ENCODE results near the gene NELFA. TPM values are rescaled to one million over a fixed set of nuclear protein-coding genes. Genes with fewer than 3 reads are reported as not detected.

The NELFA gene
- total RNA-seq, 4 donors from 2014 or later, result 2.4 to 38.8 (median 18.8) TPM

DNA sequence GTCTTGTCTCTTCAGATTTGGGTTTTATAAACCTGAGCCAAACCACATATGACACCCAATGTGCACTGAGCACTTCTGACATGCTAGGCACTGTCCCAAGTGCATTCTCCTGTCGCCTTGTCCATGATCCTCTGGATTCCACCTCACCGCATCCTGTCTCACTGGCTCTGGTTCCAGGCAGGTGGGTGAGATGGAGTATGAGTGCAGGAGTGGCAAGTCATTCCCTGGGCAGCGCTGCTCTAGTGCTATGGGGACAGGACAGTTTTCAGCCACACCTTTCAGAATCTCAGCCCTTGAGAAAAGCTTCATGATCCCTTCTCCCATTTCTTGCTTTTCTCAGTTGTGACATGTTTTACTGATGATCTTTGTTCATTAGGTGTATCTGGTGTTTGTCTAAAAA, 71.2 kb downstream of the NELFA start:
- intact Hi-C loops (cut with DNase I; ENCODE audit: low total_unique reads), result no loop called here
- H3K36me3 ChIP-seq, result no peaks in the 10 kb centered on the region
- TF ChIP-seq POLR2A (IDR thresholded peaks at IDR 0.05) (no peak), CTCF (IDR thresholded peaks at IDR 0.05) (no peak)
- no peak overlapping the region for H3K4me3 ChIP-seq
- no peaks in the 10 kb centered on the region for H3K27me3 ChIP-seq
- H3K9me3 ChIP-seq, result no peaks in the 10 kb centered on the region
- no peak for DNase-seq
- H3K4me1 ChIP-seq, result no peaks in the 10 kb centered on the region
- H3K27ac ChIP-seq, result no peak overlapping the region

GRCh38 chr4:1933700-1934099, 75.1 kb downstream of the NELFA start:
- TF ChIP-seq POLR2A (IDR thresholded peaks at IDR 0.05), result no peak
- no peak for TF ChIP-seq CTCF (IDR thresholded peaks at IDR 0.05)
- Histone ChIP-seq H3K27ac (no peak overlapping the region), H3K4me3 (no peak overlapping the region), H3K36me3 (no peaks in the 10 kb centered on the region), H3K27me3 (no peaks in the 10 kb centered on the region), H3K9me3 (no peaks in the 10 kb centered on the region), H3K4me1 (no peaks in the 10 kb centered on the region)
- no peak for DNase-seq
- intact Hi-C loops (cut with DNase I; ENCODE audit: low total_unique reads), result no loop called here

- Histone ChIP-seq H3K9me3 (no peaks in the 10 kb centered on the region), H3K36me3 (no peaks in the 10 kb centered on the region), H3K4me1 (no peaks in the 10 kb centered on the region), H3K27ac (no peak overlapping the region), H3K4me3 (no peak overlapping the region), H3K27me3 (no peaks in the 10 kb centered on the region)
- no peak for TF ChIP-seq CTCF (IDR thresholded peaks at IDR 0.05)
- TF ChIP-seq POLR2A (IDR thresholded peaks at IDR 0.05), result no peak
- intact Hi-C loops (cut with DNase I; ENCODE audit: low total_unique reads), result no loop called here
- DNase-seq, result no peak
These were observed 76.0 kb downstream of the NELFA start for GRCh38 chr4:1932736-1933135.

MicroRNA genes within 50 kb of the gene (microRNA counts, 767-probe panel; counts per million panel counts)
- 0 counts per million in 2 donors for microRNA hsa-miR-943

Small RNA genes within 50 kb of the gene (microRNA-seq; reads per million reads assigned to microRNA genes)
- not detected for gene MIR943 (ENCODE audit: borderline microRNAs expressed, borderline replicate concordance)

Small RNA genes within 50 kb of the gene (small RNA-seq; reads per million reads assigned to genes)
- gene SCARNA22, result 50.9 reads per million, percentile 93 among the genes with 10 or more reads in this experiment

Other genes with a start within 250 kb of the NELFA start
- gene FGFR3, start 215.7 kb downstream of the NELFA start, total RNA-seq, result 1 to 10 TPM in 3 of 4 donors, under 1 TPM in 1; 0.29 to 6.4 (median 4.3) TPM
- 10 to 100 TPM; 12.4 to 44.3 (median 31.3) TPM for gene LETM1, start 152.8 kb downstream of the NELFA start, total RNA-seq
- gene NSD2, start 137.6 kb downstream of the NELFA start, total RNA-seq, result 10 to 100 TPM; 10.3 to 75.3 (median 49.0) TPM
- 1 to 10 TPM in 1 of 4 donors, under 1 TPM in 1, not detected in 2; 0.27 to 1.2 TPM for gene NAT8L, start 50.4 kb upstream of the NELFA start, total RNA-seq
- gene HAUS3, start 233.1 kb upstream of the NELFA start, total RNA-seq, result 10 to 100 TPM in 3 of 4 donors, 1 to 10 TPM in 1; 7.4 to 29.9 (median 14.2) TPM
- 1 to 10 TPM in 2 of 4 donors, under 1 TPM in 1, not detected in 1; 0.26 to 5.8 (median 5.5) TPM for gene POLN, start 233.1 kb upstream of the NELFA start, total RNA-seq